ENCODE results near the gene SESN3. TPM values are rescaled to one million over a fixed set of nuclear protein-coding genes. Genes with fewer than 3 reads are reported as not detected.
"Not testable (repeated sequence)": the region's sequence is repeated elsewhere in the genome, so short reads cannot be mapped to it uniquely, and the experiment has no call there.

SESN3 gene
- total RNA-seq, 1 donor from 2014 or later = 84.8 TPM

GRCh38 chr11:95254131-95254704, 23.2 kb upstream of the SESN3 start:
- Mint-ChIP-seq H3K4me1 (ENCODE audit: unreplicated experiment) (peaks cover 15% of the 10 kb centered on the region), H3K4me3 (ENCODE audit: unreplicated experiment) (peak overlapping the region; percentile 67), H3K36me3 (ENCODE audit: unreplicated experiment) (no peaks in the 10 kb centered on the region), H3K27me3 (ENCODE audit: unreplicated experiment) (peaks cover 19% of the 10 kb centered on the region), H3K9me3 (ENCODE audit: unreplicated experiment) (no peaks in the 10 kb centered on the region), H3K27ac (ENCODE audit: unreplicated experiment) (peak overlapping the region; percentile 55)
- DNase-seq (ENCODE audit: extremely low spot score, unreplicated experiment) = no peak
- TF ChIP-seq, protein P1, sequence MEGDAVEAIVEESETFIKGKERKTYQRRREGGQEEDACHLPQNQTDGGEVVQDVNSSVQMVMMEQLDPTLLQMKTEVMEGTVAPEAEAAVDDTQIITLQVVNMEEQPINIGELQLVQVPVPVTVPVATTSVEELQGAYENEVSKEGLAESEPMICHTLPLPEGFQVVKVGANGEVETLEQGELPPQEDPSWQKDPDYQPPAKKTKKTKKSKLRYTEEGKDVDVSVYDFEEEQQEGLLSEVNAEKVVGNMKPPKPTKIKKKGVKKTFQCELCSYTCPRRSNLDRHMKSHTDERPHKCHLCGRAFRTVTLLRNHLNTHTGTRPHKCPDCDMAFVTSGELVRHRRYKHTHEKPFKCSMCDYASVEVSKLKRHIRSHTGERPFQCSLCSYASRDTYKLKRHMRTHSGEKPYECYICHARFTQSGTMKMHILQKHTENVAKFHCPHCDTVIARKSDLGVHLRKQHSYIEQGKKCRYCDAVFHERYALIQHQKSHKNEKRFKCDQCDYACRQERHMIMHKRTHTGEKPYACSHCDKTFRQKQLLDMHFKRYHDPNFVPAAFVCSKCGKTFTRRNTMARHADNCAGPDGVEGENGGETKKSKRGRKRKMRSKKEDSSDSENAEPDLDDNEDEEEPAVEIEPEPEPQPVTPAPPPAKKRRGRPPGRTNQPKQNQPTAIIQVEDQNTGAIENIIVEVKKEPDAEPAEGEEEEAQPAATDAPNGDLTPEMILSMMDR (IDR thresholded peaks at IDR 0.05) = no peak

GRCh38 chr11:95253141-95253540, 22.1 kb upstream of the SESN3 start:
- no peak for DNase-seq (ENCODE audit: extremely low spot score, unreplicated experiment)
- Mint-ChIP-seq H3K27ac (ENCODE audit: unreplicated experiment) (no peak overlapping the region), H3K4me1 (ENCODE audit: unreplicated experiment) (peaks cover 23% of the 10 kb centered on the region), H3K27me3 (ENCODE audit: unreplicated experiment) (peaks cover 19% of the 10 kb centered on the region), H3K9me3 (ENCODE audit: unreplicated experiment) (no peaks in the 10 kb centered on the region), H3K4me3 (ENCODE audit: unreplicated experiment) (no peak overlapping the region), H3K36me3 (ENCODE audit: unreplicated experiment) (no peaks in the 10 kb centered on the region)
- TF ChIP-seq, protein P1 (IDR thresholded peaks at IDR 0.05) = no peak

- Mint-ChIP-seq H3K4me1 (ENCODE audit: unreplicated experiment) (peaks cover 26% of the 10 kb centered on the region), H3K4me3 (ENCODE audit: unreplicated experiment) (no peak overlapping the region), H3K27me3 (ENCODE audit: unreplicated experiment) (peaks cover 19% of the 10 kb centered on the region), H3K36me3 (ENCODE audit: unreplicated experiment) (no peaks in the 10 kb centered on the region), H3K9me3 (ENCODE audit: unreplicated experiment) (no peaks in the 10 kb centered on the region), H3K27ac (ENCODE audit: unreplicated experiment) (no peak overlapping the region)
- TF ChIP-seq, protein P1 (IDR thresholded peaks at IDR 0.05) = no peak
- DNase-seq (ENCODE audit: extremely low spot score, unreplicated experiment) = no peak
Measured at GRCh38 chr11:95252586-95252985, 21.6 kb upstream of the SESN3 start.

DNA sequence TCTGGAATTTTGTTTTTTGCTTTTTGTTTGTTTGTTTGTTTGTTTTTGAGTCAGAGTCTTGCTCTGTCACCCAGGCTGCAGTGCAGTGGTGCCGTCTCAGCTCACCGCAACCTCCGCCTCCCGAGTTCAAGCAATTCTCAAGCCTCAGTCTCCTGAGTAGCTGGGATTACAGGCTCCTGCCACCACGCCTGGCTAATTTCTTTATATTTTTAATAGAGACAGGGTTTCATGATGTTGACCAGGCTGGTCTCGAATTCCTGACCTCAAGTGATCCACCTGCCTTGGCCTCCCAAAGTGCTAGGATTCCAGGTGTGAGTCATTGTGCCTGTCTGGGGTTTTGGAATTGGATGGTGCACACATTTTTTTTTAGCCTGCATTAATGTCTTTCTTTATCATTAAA, 20.9 kb upstream of the SESN3 start:
- not testable (repeated sequence) for DNase-seq (ENCODE audit: extremely low spot score, unreplicated experiment); H3K9me3 Mint-ChIP-seq (ENCODE audit: unreplicated experiment); H3K36me3 Mint-ChIP-seq (ENCODE audit: unreplicated experiment); H3K4me3 Mint-ChIP-seq (ENCODE audit: unreplicated experiment); H3K27ac Mint-ChIP-seq (ENCODE audit: unreplicated experiment)
- peaks cover 19% of the 10 kb centered on the region for H3K27me3 Mint-ChIP-seq (ENCODE audit: unreplicated experiment)
- H3K4me1 Mint-ChIP-seq (ENCODE audit: unreplicated experiment) = peaks cover 28% of the 10 kb centered on the region

DNA sequence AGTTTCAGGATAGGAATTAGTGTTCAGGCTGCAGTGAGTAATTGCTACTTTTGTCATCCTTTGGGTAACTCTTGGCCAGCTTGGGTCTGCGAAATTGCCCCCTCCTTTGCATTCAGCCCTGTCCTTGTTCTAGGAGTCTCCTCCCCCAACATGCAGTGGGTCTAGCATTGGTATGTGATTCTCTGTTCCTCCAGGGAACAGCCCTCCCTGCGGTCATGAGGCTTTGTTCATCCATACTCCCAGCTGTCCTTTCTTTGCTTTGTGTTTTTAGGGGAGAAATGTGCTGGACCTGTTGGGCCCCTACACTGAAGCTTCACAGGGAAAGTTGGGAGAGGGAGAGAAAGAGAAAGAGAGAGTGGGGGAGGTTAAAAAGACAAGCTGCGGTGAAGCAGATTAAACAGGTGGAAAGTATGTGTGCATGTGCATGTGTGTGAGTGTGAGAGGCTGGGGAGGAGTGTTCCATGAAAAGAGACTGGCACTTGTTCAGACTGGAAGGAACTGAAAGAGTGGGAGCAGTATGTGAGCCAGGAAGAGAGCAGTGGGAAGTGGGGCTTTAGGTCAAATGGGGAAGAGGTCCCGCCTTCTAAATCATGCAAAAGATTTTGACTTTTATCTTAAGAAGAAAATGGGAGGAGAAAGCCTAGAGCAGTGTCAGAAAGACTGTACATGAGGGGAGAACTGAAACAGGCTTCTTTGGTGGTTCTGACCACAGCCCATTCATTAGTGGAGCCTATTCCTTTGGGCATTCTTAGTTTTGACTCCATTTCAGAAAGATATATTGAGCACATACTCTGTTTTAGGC, 17.9 kb upstream of the SESN3 start:
- H3K4me1 Mint-ChIP-seq (ENCODE audit: unreplicated experiment) = peaks cover 23% of the 10 kb centered on the region
- no peak overlapping the region for H3K4me3 Mint-ChIP-seq (ENCODE audit: unreplicated experiment)
- H3K27ac Mint-ChIP-seq (ENCODE audit: unreplicated experiment) = no peak overlapping the region
- H3K9me3 Mint-ChIP-seq (ENCODE audit: unreplicated experiment) = no peaks in the 10 kb centered on the region
- H3K36me3 Mint-ChIP-seq (ENCODE audit: unreplicated experiment) = no peaks in the 10 kb centered on the region
- TF ChIP-seq, protein P1 (IDR thresholded peaks at IDR 0.05) = no peak
- H3K27me3 Mint-ChIP-seq (ENCODE audit: unreplicated experiment) = peaks cover 4% of the 10 kb centered on the region
- no peak for DNase-seq (ENCODE audit: extremely low spot score, unreplicated experiment)

Measured in osteocyte (in vitro differentiated cells).